Measurements from ENCODE around the gene ATXN7L1. TPM values are rescaled to one million over a fixed set of nuclear protein-coding genes. Genes with fewer than 3 reads are reported as not detected.

Gene ATXN7L1
- total and polyA plus RNA-seq, 2 donors (not counting 1 experiment from before 2014, with no cell fraction given): 7.1 to 40.6 TPM

DNA sequence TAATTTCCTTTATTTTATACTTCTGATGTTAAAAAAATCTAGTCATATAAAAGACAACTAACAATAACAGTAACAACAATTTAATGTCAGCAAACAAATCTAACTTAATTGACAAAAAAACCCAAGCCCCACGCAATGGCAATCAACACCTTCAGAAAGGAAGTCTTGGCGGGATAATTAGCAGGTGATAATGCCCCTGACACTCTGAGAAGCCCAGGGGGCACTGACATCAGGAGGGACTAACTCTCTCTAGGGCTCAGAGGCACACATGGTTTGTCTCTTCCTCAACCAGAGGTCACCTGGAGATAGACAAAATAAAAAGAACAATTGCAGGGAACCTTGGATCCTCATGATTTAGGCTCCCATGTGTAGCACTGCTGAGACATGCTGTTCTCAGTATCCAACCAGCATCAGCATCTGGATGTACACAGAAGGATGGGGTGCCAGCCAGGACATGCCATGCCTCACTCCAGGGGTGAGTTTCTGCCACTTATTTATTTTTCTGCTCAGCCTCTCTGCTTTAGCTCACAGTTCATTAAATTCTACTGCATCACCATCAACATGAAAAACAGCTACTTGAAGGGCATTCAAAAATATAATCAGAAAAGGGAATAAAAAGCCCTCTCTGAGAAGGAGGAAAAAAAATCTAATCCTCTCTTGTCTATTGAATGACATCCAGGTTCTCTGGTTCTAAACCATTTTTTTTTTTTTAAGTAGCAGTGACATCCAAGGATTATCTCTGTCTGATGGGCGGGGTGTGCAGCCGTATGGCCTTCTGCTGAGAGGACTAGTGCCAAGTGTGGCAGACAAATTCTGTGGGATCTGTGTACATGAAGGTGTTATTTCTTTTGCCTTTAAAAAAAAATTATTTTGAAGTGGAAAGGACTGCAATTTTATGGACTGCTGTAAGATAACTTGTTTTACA is 96.3 kb downstream of the ATXN7L1 start:
- Histone ChIP-seq H3K79me2 (ENCODE audit: control insufficient read depth, insufficient read depth, low read length) (no peaks in the 10 kb centered on the region), H3K4me1 (ENCODE audit: control insufficient read depth in 2 of 2, insufficient read depth in 2 of 2, low read length in 2 of 2) (no peaks in the 10 kb centered on the region), H3K27ac (ENCODE audit: low read length in 2 of 2) (no peak overlapping the region), H3K27me3 (replicated peaks in 1 of 4; ENCODE audit: control extremely low read depth in 1 of 4, control insufficient read depth in 3 of 4, insufficient read depth in 4 of 4, low read length in 3 of 4) (no peaks in the 10 kb centered on the region), H2AFZ (ENCODE audit: insufficient read depth, low read depth, low read length, poor library complexity, severe bottlenecking) (no peak overlapping the region), H3K36me3 (replicated peaks in 1 of 2; ENCODE audit: control extremely low read depth in 1 of 2, control insufficient read depth in 1 of 2, extremely low read depth in 1 of 2, insufficient read depth in 2 of 2, low read length in 1 of 2) (no peaks in the 10 kb centered on the region), H4K20me1 (ENCODE audit: control insufficient read depth, insufficient read depth, low read length, poor library complexity, severe bottlenecking) (no peaks in the 10 kb centered on the region), H3K9ac (ENCODE audit: low read length) (no peak overlapping the region), H3K9me3 (ENCODE audit: control extremely low read depth in 1 of 3, control insufficient read depth in 2 of 3, insufficient read depth in 1 of 3, low read length in 2 of 3) (no peaks in the 10 kb centered on the region), H3K4me2 (replicated peaks; ENCODE audit: low read depth, low read length, poor library complexity, severe bottlenecking) (no peak overlapping the region), H3K4me3 (ENCODE audit: control extremely low read depth in 1 of 5, extremely low read depth in 1 of 5, insufficient read depth in 1 of 5, low read depth in 2 of 5, low read length in 4 of 5) (no peak overlapping the region)
- DNase-seq (no peak), ATAC-seq (ENCODE audit: low read depth) (no peak)
- POLR2A ChIA-PET: interaction anchor here (0.6 kb wide), 1 partner anchor 88 kb away, joined by 3 read pairs; no protein-coding TSS in a partner anchor
- TF ChIP-seq, protein P1, sequence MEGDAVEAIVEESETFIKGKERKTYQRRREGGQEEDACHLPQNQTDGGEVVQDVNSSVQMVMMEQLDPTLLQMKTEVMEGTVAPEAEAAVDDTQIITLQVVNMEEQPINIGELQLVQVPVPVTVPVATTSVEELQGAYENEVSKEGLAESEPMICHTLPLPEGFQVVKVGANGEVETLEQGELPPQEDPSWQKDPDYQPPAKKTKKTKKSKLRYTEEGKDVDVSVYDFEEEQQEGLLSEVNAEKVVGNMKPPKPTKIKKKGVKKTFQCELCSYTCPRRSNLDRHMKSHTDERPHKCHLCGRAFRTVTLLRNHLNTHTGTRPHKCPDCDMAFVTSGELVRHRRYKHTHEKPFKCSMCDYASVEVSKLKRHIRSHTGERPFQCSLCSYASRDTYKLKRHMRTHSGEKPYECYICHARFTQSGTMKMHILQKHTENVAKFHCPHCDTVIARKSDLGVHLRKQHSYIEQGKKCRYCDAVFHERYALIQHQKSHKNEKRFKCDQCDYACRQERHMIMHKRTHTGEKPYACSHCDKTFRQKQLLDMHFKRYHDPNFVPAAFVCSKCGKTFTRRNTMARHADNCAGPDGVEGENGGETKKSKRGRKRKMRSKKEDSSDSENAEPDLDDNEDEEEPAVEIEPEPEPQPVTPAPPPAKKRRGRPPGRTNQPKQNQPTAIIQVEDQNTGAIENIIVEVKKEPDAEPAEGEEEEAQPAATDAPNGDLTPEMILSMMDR (IDR thresholded peaks at IDR 0.05): no peak
- TF ChIP-seq EZH2 (IDR thresholded peaks at IDR 0.05; ENCODE audit: borderline replicate concordance, insufficient read depth, low read depth, low read length, poor library complexity, severe bottlenecking): no peak
- H3K4me3 Mint-ChIP-seq: no peak overlapping the region
- WGBS (ENCODE audit: insufficient coverage): 88% methylated on average over 2 of the region's 4 CpGs
- intact Hi-C loops (cut with micrococcal nuclease): no loop called here
- no peaks in the 10 kb centered on the region for H3K27me3 Mint-ChIP-seq
- no peaks in the 10 kb centered on the region for H3K4me1 Mint-ChIP-seq
- H3K9me3 Mint-ChIP-seq (ENCODE audit: insufficient read depth): no peaks in the 10 kb centered on the region
- CTCF ChIA-PET: no interaction called here
- H3K27ac Mint-ChIP-seq: no peak overlapping the region

DNA sequence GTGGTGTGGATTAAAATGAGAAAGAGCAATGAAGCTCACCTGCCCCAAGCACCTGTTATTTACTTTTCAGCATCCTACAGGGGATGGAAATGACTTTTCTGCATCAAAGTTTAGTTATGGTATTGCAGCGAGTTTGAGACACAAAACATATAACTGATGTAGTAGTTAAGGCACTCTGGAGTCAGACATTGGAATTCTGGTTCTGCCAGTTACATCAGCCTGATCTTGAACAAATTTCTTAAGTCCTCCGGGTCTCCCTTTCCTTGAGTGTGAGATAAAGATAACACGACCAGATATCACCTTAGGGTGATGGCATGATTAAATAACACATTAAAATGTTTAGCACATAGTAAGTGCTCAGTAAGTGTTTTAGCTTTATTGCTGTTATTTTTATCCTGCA is 97.4 kb downstream of the ATXN7L1 start:
- DNase-seq: no peak
- H3K4me1 ChIP-seq (ENCODE audit: control insufficient read depth in 2 of 2, insufficient read depth in 2 of 2, low read length in 2 of 2): no peaks in the 10 kb centered on the region
- Mint-ChIP-seq H3K9me3 (ENCODE audit: insufficient read depth) (no peaks in the 10 kb centered on the region), H3K4me3 (no peak overlapping the region), H3K4me1 (no peaks in the 10 kb centered on the region), H3K27me3 (no peaks in the 10 kb centered on the region), H3K27ac (no peak overlapping the region)
- ChIA-PET CTCF (no interaction called here), POLR2A (no interaction called here)
- no peaks in the 10 kb centered on the region for H3K79me2 ChIP-seq (ENCODE audit: control insufficient read depth, insufficient read depth, low read length)
- no peak overlapping the region for H2AFZ ChIP-seq (ENCODE audit: insufficient read depth, low read depth, low read length, poor library complexity, severe bottlenecking)
- TF ChIP-seq, protein P1 (IDR thresholded peaks at IDR 0.05): no peak
- no peak for TF ChIP-seq EZH2 (IDR thresholded peaks at IDR 0.05; ENCODE audit: borderline replicate concordance, insufficient read depth, low read depth, low read length, poor library complexity, severe bottlenecking)
- intact Hi-C loops (cut with micrococcal nuclease): no loop called here
- WGBS (ENCODE audit: insufficient coverage): no CpG with 5 or more reads among the region's 3 CpGs
- ATAC-seq (ENCODE audit: low read depth): no peak
- no peak overlapping the region for H3K9ac ChIP-seq (ENCODE audit: low read length)
- no peaks in the 10 kb centered on the region for H3K9me3 ChIP-seq (ENCODE audit: control extremely low read depth in 1 of 3, control insufficient read depth in 2 of 3, insufficient read depth in 1 of 3, low read length in 2 of 3)
- H3K36me3 ChIP-seq (replicated peaks in 1 of 2; ENCODE audit: control extremely low read depth in 1 of 2, control insufficient read depth in 1 of 2, extremely low read depth in 1 of 2, insufficient read depth in 2 of 2, low read length in 1 of 2): no peaks in the 10 kb centered on the region
- H3K27ac ChIP-seq (ENCODE audit: low read length in 2 of 2): no peak overlapping the region
- H3K27me3 ChIP-seq (replicated peaks in 1 of 4; ENCODE audit: control extremely low read depth in 1 of 4, control insufficient read depth in 3 of 4, insufficient read depth in 4 of 4, low read length in 3 of 4): no peaks in the 10 kb centered on the region
- no peaks in the 10 kb centered on the region for H4K20me1 ChIP-seq (ENCODE audit: control insufficient read depth, insufficient read depth, low read length, poor library complexity, severe bottlenecking)
- no peak overlapping the region for H3K4me3 ChIP-seq (ENCODE audit: control extremely low read depth in 1 of 5, extremely low read depth in 1 of 5, insufficient read depth in 1 of 5, low read depth in 2 of 5, low read length in 4 of 5)
- no peak overlapping the region for H3K4me2 ChIP-seq (replicated peaks; ENCODE audit: low read depth, low read length, poor library complexity, severe bottlenecking)
